GM19463 (cell line): ENCODE measurements around the gene METTL18.
"Not testable (repeated sequence)": the region's sequence is repeated elsewhere in the genome, so short reads cannot be mapped to it uniquely, and the experiment has no call there.

Experiments used
- ATAC-seq: cut with Tn5 transposase; IDR thresholded peaks from one replicate; pipeline ENCODE4 v1.9.1; 2021; ENCODE audit warnings: mild to moderate bottlenecking, moderate library complexity; ENCODE audit not compliant: unreplicated experiment

Gene METTL18

DNA sequence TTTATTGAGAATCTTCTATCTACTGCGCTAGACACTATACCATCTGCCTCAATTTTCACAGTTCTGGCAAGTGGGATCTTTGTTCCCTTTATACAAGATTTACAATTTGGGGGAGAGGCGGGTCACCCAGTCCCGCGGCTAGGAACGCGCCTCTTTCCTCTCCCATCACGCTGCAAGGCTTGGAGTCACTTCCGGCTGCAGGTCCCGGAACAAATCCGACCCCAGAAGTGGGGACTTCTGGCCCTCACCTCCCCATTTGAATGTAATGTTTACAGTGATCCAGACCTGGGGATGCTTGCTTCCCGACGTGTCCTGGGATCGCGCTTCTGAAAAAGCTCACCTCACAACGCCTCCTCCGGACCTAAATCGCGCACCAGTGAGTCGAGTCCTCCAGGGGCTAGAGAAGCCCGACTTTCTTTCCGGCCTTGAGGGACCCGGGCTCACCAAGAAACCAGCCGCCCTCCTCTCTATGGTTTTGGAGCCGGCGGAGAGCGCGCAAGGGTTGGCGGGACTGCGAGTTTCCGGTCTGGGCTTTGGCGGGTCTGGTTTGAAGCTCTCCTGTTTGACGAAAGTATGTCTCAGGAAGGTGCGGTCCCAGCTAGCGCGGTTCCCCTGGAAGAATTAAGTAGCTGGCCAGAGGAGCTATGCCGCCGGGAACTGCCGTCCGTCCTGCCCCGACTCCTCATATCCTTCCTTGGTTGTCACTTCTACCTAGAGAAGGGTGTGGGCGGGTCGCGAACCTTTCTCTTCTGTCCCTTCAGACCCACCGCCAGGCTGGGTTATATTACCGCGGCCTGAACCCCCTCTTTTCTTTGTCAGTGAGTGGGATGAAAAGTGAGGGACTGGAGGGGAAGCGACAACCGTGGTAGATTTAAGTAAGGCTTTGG lies at the start of gene METTL18:
Gene METTL18 (minus strand): TSS at position 378 of the 887 bp plus-strand sequence. CDS start 1,212 bp downstream, outside the sequence.
- peak; percentile 93 for ATAC-seq

DNA sequence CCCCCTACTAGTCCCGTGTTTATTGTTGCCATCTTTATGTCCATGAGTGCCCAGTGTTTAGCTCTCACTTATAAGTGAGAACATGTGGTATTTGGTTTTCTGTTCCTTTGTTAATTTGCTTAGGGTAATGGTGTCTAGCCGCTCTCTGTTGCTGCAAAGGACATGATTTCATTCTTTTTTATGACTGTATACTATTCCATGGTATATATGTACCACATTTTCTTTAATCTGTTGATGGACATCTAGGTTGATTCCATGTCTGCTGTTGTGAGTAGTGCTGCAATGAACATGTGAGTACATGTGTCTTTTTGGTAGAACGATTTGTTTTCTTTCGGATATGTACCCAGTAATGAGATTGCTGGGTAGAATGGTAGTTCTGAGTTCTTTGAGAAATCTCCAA lies 44.2 kb upstream of the METTL18 start:
- no peak for ATAC-seq

DNA sequence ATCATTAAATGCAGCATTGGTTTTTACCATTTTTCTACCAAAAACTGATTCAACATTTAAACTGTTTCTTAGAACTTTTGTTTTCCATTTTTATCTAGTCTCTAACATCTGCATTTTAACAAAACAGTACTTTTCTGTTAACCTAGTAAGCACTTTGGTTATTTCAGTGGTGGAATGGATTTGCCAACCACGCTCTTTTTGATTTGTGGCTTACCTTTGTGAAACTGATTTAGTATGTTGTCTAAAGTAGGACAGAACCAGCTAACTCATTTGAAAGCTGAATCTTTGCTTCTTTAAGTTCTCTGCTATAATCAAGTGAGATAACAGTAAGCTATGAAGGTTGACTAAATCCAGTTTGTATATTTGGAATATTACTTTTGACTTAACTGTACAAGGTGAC lies 41.5 kb upstream of the METTL18 start:
- ATAC-seq = no peak

DNA sequence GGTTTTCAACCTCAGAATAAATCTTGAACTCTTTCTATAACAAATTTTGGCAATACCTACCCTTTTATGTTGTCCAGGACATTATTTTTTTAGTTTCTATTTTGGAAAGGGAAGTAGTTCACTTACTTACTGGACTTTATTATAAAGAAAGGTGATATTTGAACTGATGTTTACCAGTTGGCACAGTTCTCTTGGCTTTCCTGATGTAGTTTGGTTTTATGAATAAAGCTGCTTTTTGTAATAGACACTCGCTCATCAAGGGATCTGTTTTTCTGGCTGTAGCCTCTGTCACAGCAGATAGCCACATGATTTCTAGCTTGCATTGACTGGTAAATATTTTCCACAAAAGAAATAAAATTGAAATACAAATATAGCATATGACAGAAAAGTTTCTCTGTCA lies 40.9 kb upstream of the METTL18 start:
- no peak for ATAC-seq

DNA sequence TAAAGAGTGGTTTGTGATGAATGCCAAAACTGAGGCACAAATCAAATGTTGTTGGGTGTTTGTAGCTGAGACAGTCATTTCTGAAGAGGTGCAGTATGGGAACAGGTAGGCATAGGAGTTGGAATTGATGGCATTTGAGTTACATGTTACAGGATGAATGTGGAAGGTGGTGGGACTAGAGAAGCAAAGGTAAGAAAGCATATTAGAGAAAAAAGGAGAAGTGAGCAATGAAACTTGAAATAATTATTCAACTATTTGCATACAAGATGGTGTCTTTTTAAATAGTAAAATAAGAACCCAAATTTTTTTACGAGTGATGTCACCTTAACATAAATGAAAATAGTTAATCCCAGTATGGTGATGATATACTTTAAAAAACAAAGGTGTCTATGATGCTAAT lies 40.2 kb upstream of the METTL18 start:
- no peak for ATAC-seq

DNA sequence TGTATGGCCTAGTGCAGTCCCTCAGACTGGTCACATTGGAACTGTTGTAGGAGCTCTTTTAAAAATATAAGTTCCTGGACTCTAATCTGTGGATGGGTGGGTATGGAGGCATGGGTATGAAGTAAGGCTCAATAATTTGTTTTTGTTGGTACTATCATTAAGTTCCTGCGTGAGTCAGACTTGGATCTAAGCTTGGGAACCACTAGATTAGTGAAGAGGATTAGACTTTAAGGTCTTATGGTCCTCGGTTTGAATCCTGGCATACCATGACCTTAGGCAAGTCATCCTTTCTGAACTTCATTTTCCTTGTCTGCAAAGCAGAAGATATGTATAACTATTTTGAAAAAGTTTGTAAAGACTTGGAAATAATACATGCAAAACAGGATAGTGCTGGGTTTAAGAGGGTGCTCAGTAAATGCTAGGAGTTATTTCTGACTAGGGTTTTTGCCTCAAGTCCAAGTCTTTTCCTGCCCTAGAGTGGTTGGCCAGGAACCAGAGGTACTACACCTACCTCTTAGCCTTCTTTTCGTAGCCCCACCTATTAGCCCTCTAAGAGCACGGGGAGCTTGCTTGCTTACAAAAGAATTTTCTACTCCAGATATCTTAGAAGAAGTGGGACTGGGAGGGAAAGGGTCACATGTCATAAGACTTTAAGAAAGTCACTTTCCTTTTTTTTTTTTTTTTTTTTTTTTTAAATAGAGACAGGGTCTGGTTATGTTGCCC lies 38.6 kb upstream of the METTL18 start:
- no peak for ATAC-seq

DNA sequence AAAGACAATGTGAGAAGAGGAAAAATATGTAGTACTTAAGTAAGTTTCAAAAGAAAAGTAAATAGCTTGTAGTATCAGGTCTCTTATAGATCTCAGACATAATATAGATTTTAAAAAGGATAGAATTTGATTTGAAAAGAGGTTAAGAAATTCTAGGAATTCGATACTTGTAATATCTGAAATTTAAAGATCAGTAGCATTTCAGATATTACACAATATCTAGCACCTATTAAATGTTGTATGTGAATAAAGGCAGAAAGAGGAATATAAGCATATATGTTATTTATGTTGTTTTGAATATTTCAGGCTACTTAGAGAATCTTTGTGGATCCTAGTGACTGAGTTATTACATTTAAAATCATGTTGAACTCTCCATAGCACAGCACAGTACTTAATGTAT lies 35.0 kb upstream of the METTL18 start:
- ATAC-seq = no peak

DNA sequence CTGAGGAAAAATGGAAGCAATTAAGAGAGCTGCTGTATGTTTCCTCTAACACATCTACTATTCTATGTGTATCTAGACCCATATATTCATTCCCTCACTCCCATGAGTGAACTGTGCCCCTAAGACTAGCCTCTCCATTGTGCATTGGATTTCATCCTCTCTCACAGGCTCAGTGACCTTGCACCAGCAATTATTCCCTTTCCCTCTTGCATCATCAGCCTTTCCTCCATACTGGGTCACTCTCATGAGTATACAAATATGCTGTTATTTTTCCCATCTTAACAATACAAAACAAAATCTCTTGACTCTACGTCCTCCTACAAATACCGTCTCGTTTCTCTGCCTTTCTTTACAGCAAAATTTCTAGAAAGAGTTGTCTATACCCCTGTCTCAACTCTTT lies 29.4 kb upstream of the METTL18 start:
- no peak for ATAC-seq

DNA sequence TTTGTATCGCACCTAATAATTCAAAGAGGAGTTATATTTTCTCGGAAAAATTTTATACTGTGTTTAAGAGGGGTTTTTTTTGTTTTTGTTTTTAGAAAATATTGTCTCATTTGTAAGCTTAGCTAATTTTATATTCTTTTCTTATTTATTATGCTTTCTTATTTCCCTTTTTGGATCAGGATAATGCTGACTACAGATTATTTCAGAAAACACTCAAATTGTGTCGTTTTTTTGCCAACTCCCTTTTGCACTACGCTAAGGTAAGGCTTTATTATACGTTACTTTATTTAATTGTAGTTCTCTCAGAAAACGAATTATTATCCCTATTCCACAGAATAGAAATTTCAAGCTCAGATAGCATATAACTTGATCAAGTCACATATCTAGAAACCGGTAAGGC lies 26.8 kb upstream of the METTL18 start:
- ATAC-seq = no peak

DNA sequence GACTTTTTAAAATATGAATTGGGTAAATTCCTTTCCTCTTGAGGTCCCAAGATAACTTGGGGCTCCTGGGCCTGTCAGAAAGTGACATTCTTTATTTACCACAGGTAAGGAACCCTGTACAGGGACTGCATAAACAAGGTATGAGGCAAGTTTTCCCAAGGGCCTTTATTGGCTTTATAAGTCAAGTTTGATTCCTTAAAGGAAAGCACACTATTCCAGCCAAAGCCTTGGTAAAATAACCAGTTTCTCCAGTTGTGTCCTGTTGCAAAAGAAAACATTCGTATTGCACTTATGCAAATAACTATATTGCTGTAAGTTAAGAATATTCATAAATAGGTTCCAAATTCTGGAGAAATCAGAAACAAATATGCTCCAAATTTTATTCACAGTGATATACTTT lies 21.9 kb upstream of the METTL18 start:
- ATAC-seq = no peak

DNA sequence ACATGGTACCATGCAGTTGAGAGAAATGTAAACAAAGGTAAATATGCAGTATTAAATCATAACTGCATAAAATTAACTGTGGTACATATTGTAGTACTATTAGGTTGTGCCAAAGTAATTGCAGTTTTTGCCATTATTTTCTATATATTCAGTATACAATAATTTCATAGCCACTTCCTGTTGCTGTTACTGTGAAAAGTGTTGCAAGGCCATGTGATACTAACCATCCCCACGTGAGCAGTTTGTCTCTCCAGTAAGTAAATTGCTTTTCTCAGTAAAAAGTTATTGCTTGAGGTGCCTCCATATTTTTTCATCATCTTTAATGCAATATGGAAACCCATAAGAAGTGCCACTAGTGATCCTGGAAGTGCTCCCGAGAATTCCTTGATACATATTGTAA lies 19.6 kb upstream of the METTL18 start:
- no peak for ATAC-seq

DNA sequence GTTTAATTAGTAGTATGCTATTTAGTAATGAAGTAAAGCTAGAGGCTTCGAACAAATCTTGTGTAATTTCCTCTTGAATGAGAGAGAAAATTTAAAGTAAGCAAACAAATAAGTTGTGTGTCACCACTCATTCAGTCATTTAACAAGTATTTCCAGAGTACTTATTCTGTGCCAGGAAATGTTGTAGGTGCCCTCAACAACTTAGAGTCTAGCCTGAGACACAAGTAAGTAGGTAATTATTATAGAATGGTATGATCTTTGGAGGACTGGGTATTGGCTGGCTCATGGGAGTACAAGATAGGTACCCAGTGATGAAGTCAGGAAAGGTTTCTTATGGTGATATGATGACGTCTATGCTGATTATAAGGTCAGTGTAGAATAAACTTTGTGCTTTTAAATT lies 17.4 kb upstream of the METTL18 start:
- no peak for ATAC-seq

DNA sequence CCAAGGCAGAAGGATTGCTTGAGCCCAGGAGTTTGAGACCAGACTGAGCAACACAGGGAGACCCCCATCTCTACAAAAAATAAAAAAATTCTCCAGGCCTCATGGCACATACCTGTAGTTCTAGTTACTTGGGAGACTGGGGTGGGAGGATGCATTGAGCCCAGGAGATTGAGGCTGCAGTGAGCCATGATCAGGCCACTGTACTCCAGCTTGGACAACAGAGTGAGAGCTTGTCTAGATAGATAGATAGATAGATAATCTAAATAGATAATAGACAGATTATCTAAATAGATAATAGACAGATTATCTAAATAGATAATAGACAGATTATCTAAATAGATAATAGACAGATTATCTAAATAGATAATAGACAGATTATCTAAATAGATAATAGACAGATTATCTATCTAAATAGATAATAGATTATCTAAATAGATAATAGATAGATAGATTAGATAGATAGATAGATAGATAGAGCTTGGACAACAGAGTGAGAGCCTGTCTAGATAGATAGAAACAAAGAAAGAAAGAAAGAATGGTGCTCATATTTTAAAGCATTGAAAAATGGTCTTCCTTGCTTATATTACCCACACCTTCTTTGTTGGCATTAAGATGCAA lies 16.8 kb upstream of the METTL18 start:
- not testable (repeated sequence) for ATAC-seq

DNA sequence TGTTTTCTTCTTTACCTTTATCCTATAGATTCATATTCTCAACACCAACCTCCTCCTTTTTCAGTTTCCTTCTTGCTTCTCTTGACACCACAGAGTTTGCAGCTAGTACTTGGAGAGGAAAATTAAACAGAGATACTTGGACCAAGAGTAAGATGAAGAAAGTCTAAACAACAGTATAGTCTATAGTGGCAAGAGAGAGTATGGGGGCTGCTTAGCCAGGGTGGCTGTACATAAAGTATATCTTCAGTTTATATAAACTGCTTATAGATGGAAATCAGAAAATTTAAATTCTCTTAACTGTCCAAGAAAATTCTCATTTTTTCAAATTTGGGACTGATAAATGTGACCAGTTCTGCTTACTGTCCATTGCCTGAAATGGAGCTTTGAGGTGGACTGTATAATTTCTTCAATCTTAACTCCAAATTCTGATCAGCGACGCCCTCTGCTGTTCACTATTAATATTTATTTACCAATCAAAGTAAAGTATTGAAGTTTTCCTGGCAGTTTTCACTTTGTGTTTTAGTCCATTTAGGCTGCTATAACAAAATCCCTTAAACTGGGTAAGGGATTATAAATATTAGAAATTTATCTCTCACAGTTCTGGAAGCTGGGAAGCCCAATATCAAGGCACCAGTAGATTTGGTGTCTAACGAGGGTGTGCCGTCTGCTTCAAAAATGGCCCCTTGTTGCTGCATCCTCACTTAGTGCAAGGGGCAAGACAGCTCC lies 14.8 kb upstream of the METTL18 start:
- no peak for ATAC-seq

DNA sequence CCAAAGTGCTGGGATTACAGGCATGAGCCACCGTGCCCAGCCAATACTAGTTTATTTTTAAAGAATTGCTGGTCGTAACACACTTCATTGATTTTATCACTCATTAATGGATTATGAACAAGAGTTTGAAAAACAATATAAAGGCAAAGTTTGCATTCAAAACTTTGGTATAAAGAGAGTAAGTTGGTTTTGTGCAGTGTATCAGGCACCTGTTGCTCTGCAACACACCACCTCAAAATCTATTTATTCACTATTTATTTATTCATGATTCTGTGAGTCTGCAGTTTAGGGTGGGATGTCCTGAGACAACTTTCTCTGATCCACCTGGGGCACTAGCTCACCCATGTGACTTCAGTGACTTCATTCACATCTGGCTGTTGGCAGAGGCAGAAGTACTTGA lies 10.2 kb upstream of the METTL18 start:
- no peak for ATAC-seq

DNA sequence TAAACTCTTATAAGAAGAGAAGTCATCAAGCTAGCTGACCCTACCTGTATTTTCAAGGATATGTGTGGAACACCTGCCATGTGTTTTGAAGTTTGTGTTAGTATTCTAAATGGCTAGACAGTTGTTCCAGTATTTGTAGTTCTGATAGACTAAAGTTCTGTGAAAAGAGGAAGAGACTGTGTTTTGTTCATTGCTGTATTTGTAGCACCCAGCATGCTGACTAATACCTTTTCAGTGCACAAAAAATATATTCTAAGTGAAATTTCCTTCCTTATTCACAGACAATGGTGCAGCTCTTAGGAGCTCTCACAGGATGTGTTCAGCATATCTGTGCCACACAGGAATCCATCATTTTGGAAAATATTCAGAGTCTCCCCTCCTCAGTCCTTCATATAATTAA lies 8.2 kb upstream of the METTL18 start:
- ATAC-seq = no peak

DNA sequence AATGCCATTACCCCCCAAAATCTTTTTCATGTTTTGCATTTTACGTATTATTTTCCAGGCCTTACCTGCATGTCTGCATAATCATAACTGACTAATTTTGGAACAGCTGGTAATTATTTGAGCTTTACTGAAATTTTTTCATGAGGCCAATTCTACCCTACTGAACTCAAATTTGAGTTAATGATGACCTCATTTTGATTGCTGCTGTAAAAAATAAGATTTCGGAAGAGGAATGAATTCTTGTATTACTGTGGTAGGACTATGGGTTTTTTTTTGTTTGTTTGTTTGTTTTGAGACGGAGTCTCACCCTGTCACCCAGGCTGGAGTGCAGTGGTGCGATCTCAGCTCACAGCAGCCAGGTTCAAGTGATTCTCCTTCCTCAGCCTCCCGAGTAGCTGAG lies 2.6 kb upstream of the METTL18 start:
- ATAC-seq = no peak

DNA sequence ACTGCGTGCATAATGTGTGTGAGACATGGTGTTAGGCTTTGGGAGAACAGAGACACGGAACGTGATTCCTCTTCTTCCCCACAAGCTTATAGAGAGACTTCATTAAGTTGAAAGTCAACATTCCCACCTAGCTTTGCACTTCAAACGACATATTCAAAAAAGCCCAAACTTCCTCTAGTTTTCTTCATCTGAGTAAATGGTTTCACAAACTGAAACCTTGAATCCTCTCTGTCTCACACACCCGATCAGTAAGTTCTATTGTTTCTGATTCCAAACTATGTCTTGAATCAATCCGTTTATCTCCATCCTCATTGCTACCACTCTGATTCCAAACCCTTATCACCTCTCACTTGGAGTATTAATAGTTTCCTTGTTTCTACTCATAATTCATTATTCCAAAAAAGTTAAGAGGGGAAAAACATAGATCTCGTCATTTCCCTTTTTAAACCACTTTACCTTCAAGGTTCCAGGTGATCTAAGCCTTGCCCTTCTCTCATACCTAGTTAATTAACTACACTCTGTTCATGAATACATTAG lies 1.6 kb upstream of the METTL18 start:
- ATAC-seq = no peak

DNA sequence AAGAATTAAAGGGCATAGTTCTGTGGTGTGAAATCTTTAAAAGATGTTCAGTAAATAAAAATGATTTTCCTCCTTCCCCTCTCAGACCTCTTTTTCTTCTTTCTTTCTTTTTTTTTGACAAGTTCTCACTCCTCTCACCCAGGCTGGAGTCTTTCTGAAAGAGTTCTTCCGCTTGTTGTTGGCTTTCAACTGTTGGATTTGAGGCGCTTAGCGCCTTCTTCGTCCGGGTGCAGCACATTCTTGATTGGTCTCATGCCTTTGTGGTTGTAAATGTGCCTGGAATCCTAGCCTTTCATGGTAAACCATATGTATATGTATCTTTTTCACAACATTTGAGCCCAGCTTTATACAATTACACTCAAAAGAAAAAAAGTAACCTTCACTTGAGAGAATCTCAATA lies 980 bp upstream of the METTL18 start:
- ATAC-seq = no peak

DNA sequence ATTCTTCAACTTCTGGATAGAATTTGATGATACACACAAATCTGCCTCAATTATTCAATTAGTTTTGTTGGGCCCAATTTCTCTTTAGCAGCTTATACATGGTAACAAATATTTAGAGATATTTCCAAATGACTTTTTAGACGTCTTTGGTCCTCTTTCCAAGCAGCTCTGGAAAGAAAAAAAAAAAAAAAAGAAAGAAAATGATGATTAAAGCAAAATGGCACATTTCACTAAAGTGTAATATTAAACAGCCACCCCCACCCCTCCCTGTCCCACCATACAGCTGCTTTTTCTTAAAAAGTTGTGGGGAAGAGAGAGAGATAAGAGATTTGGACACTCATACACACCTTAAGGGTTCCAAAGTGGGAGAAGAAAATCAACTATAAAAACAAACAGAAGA lies 977 bp downstream of the METTL18 start:
- no peak for ATAC-seq

DNA sequence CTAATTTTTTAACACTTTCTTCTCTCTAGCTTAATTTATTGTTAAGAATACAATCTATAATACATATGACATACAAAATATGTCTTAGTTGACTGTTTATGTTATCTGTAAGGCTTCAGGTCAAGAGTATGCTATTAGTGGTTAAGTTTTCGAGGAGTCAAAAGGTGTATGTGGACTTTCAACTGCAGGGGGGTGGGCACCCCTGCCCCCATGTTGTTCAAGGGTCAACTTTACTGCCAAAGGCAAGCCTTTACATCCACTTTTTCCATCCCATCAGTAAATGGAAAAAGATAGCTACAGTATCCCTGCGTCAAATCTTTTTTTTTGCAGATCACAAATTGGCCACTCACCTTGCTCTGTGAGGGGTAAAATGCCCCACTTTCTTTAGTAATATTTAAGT lies 6.3 kb downstream of the METTL18 start:
- ATAC-seq = no peak
